Astrocyte (in vitro differentiated cells and primary cell): ENCODE measurements around the gene INPP5E.

ENCODE experiments used
- EZH2 ChIP-seq: IDR thresholded peaks from 2 replicates; pipeline ENCODE4 v1.6.1; 2012; ENCODE audit warnings: mild to moderate bottlenecking, low read length, inconsistent platforms; ENCODE audit not compliant: insufficient read depth
- TF ChIP-seq, protein P1 (sequence below): IDR thresholded peaks from 2 replicates; pipeline ENCODE4 v1.5.1; 2011; ENCODE audit warnings: low read depth, mild to moderate bottlenecking, inconsistent platforms, low read length, moderate library complexity; ENCODE audit not compliant: insufficient read depth

DNA sequence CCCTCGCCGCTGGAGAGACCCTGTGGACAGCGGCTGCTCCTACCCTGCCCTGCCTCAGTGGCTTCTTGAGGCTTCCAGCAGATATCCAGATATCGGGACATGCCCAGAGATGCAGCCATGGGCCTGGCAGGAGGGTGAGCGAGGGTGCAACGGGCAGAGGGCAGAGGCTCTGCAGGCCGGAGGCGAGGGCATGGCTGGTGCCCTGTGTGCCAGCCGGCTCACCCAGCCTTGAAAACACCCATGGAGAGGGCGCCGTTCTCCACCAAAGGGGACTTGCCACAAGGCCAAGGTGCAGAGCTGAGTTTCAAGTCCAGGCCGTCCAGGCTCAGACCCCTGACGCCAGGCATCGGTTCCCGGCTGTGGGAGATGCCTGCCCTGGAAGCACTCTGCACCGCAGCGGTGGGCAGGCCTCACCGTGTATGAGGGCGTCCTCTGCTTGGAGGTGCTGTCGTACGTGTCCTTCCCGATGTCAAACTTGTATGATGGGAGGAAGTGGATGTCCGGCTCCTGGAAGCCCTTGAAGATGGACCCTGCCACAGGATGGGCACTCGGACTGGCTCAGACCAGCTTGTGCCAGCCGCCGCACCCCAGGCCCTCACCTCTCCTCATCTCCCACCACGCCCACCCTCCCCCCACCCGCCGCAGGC, 8.9 kb downstream of the INPP5E start:
- TF ChIP-seq, protein P1, sequence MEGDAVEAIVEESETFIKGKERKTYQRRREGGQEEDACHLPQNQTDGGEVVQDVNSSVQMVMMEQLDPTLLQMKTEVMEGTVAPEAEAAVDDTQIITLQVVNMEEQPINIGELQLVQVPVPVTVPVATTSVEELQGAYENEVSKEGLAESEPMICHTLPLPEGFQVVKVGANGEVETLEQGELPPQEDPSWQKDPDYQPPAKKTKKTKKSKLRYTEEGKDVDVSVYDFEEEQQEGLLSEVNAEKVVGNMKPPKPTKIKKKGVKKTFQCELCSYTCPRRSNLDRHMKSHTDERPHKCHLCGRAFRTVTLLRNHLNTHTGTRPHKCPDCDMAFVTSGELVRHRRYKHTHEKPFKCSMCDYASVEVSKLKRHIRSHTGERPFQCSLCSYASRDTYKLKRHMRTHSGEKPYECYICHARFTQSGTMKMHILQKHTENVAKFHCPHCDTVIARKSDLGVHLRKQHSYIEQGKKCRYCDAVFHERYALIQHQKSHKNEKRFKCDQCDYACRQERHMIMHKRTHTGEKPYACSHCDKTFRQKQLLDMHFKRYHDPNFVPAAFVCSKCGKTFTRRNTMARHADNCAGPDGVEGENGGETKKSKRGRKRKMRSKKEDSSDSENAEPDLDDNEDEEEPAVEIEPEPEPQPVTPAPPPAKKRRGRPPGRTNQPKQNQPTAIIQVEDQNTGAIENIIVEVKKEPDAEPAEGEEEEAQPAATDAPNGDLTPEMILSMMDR = no peak
- TF ChIP-seq EZH2 = no peak
